ENCODE measurements around the gene LEKR1. TPM values are rescaled to one million over a fixed set of nuclear protein-coding genes. Genes with fewer than 3 reads are reported as not detected.

The LEKR1 gene
- total and polyA plus RNA-seq, 9 of the 15 experiments (the other 6 are each of a cell fraction or from before 2014, with no cell fraction given): 0.76 to 1.8 (median 1.2) TPM

GRCh38 chr3:157088601-157089454 lies 262.7 kb downstream of the LEKR1 start (continued):
- TF ChIP-seq ZFPM2 (CRISPR knock-in tag; IDR thresholded peaks at IDR 0.05): no peak; the same call in 1 of the 2 replicates
- TF ChIP-seq ZNF584 (CRISPR knock-in tag; IDR thresholded peaks at IDR 0.05; ENCODE audit: low read depth): no peak
- TF ChIP-seq ZNF830 (CRISPR knock-in tag; IDR thresholded peaks at IDR 0.05): no peak
- no peak for TF ChIP-seq ZC3H11A (IDR thresholded peaks at IDR 0.05; ENCODE audit: low read depth, low read length)
- TF ChIP-seq ETS1 (conservative IDR thresholded peaks at IDR 0.05; ENCODE audit: control insufficient read depth, low read depth, low read length): no peak
- peak; percentile 69 for TF ChIP-seq NEUROD1 (IDR thresholded peaks at IDR 0.05; ENCODE audit: borderline replicate concordance, low read depth, low read length, partially characterized antibody)
- no peak for TF ChIP-seq SRSF9 (IDR thresholded peaks at IDR 0.05; ENCODE audit: borderline replicate concordance, low read depth, low read length)
- TF ChIP-seq ZNF449 (CRISPR knock-in tag; IDR thresholded peaks at IDR 0.05): no peak
- no peak for TF ChIP-seq ILK (tag; IDR thresholded peaks at IDR 0.05; ENCODE audit: borderline replicate concordance, low read depth)
- TF ChIP-seq ZNF280A (IDR thresholded peaks at IDR 0.05; ENCODE audit: low read depth, partially characterized antibody): no peak
- TF ChIP-seq ZBED1 (IDR thresholded peaks at IDR 0.05): peak; percentile 78
- TF ChIP-seq ZNF668 (CRISPR knock-in tag; IDR thresholded peaks at IDR 0.05): peak; percentile 45; the same call in 1 of the 2 replicates
- TF ChIP-seq ZNF324 (CRISPR knock-in tag; IDR thresholded peaks at IDR 0.05): 0 out of 2 replicates have a peak, but pooled peaks have one; percentile 21
- no peak for TF ChIP-seq ZSCAN32 (CRISPR knock-in tag; IDR thresholded peaks at IDR 0.05)
- peak; percentile 90 for TF ChIP-seq CXXC5 (CRISPR knock-in tag; IDR thresholded peaks at IDR 0.05)
- TF ChIP-seq MLX (CRISPR knock-in tag; conservative IDR thresholded peaks at IDR 0.05): no peak
- peak; percentile 77 for TF ChIP-seq CHD1 (IDR thresholded peaks at IDR 0.05; ENCODE audit: low read length)
- TF ChIP-seq MEIS2 (IDR thresholded peaks at IDR 0.05; ENCODE audit: partially characterized antibody): peak; percentile 94
- TF ChIP-seq JUN (IDR thresholded peaks at IDR 0.05; ENCODE audit: borderline replicate concordance, low read depth, low read length): peak; percentile 7; the same call in 1 of the 2 replicates
- peak; percentile 79; the same call in 1 of the 2 replicates for TF ChIP-seq JUN (CRISPR knock-in tag; IDR thresholded peaks at IDR 0.05; ENCODE audit: borderline replicate concordance)
- peak in 1 of 2 experiments; percentile 43; a peak in 1 of 4 replicates for TF ChIP-seq TRIM24 (IDR thresholded peaks at IDR 0.05)

All from K562 (cell line).